Measurements from ENCODE around the gene BRPF3.

The BRPF3 gene

GRCh38 chr6:36227379-36228228, 31.1 kb downstream of the BRPF3 start:
- in situ Hi-C loops (cut with MboI; ENCODE audit: low sequenced_read_pairs) = no loop called here

- in situ Hi-C loops (cut with MboI; ENCODE audit: low sequenced_read_pairs) = no loop called here
These were observed 32.7 kb downstream of the BRPF3 start for GRCh38 chr6:36229223-36229622.

- in situ Hi-C loops (cut with MboI; ENCODE audit: low sequenced_read_pairs) = no loop called here
These were observed 33.8 kb downstream of the BRPF3 start for GRCh38 chr6:36230371-36230770.

- in situ Hi-C loops (cut with MboI; ENCODE audit: low sequenced_read_pairs) = no loop called here
These were observed 35.6 kb downstream of the BRPF3 start for GRCh38 chr6:36232172-36232571.

GRCh38 chr6:36235309-36235708, 38.8 kb downstream of the BRPF3 start:
- in situ Hi-C loops (cut with MboI; ENCODE audit: low sequenced_read_pairs) = no loop called here

GRCh38 chr6:36235862-36236261, 39.3 kb downstream of the BRPF3 start:
- in situ Hi-C loops (cut with MboI; ENCODE audit: low sequenced_read_pairs) = no loop called here

- in situ Hi-C loops (cut with MboI; ENCODE audit: low sequenced_read_pairs) = no loop called here
These were observed 43.2 kb downstream of the BRPF3 start for GRCh38 chr6:36239774-36240173.

- in situ Hi-C loops (cut with MboI; ENCODE audit: low sequenced_read_pairs) = no loop called here
These were observed 45.2 kb downstream of the BRPF3 start for GRCh38 chr6:36241728-36242127.

- in situ Hi-C loops (cut with MboI; ENCODE audit: low sequenced_read_pairs) = no loop called here
These were observed 45.6 kb downstream of the BRPF3 start for GRCh38 chr6:36242161-36242560.

- in situ Hi-C loops (cut with MboI; ENCODE audit: low sequenced_read_pairs) = no loop called here
These were observed 46.1 kb downstream of the BRPF3 start for GRCh38 chr6:36242626-36243025.

GRCh38 chr6:36243562-36244212, 47.1 kb downstream of the BRPF3 start:
- in situ Hi-C loops (cut with MboI; ENCODE audit: low sequenced_read_pairs) = no loop called here

GRCh38 chr6:36244641-36245280, 48.2 kb downstream of the BRPF3 start:
- in situ Hi-C loops (cut with MboI; ENCODE audit: low sequenced_read_pairs) = no loop called here

GRCh38 chr6:36245572-36246061, 49.1 kb downstream of the BRPF3 start:
- in situ Hi-C loops (cut with MboI; ENCODE audit: low sequenced_read_pairs) = no loop called here

GRCh38 chr6:36246506-36247268, 50.1 kb downstream of the BRPF3 start:
- in situ Hi-C loops (cut with MboI; ENCODE audit: low sequenced_read_pairs) = no loop called here

GRCh38 chr6:36247693-36248092, 51.1 kb downstream of the BRPF3 start:
- in situ Hi-C loops (cut with MboI; ENCODE audit: low sequenced_read_pairs) = no loop called here

- in situ Hi-C loops (cut with MboI; ENCODE audit: low sequenced_read_pairs) = no loop called here
These were observed 52.4 kb downstream of the BRPF3 start for GRCh38 chr6:36248980-36249379.

GRCh38 chr6:36249536-36249935, 53.0 kb downstream of the BRPF3 start:
- in situ Hi-C loops (cut with MboI; ENCODE audit: low sequenced_read_pairs) = no loop called here

GRCh38 chr6:36252005-36252404, 55.5 kb downstream of the BRPF3 start:
- in situ Hi-C loops (cut with MboI; ENCODE audit: low sequenced_read_pairs) = no loop called here

GRCh38 chr6:36263390-36264000, 67.0 kb downstream of the BRPF3 start:
- in situ Hi-C loops (cut with MboI; ENCODE audit: low sequenced_read_pairs) = no loop called here

GRCh38 chr6:36265744-36266143, 69.2 kb downstream of the BRPF3 start:
- in situ Hi-C loops (cut with MboI; ENCODE audit: low sequenced_read_pairs) = no loop called here
